Mesodermal cell (in vitro differentiated cells): ENCODE results near the gene MELTF.

Source experiments
- H3K27ac ChIP-seq: 2 replicates; pipeline ENCODE4 v1.7.0; 2013; ENCODE audit warnings: mild to moderate bottlenecking, low read depth, low read length, moderate library complexity; ENCODE audit not compliant: severe bottlenecking
- H3K36me3 ChIP-seq: 2 replicates; pipeline ENCODE4 v1.7.1; 2013; ENCODE audit warnings: mild to moderate bottlenecking, low read length, moderate library complexity; ENCODE audit not compliant: control insufficient read depth, insufficient read depth
- H3K4me1 ChIP-seq: one replicate; pipeline ENCODE4 v1.7.1; 2013; ENCODE audit warnings: mild to moderate bottlenecking, low read length; ENCODE audit not compliant: insufficient read depth, control insufficient read depth, poor library complexity, severe bottlenecking
- H3K4me3 ChIP-seq: 2 replicates; pipeline ENCODE4 v1.7.0; 2013; ENCODE audit warnings: low read length, control low read depth, mild to moderate bottlenecking; ENCODE audit not compliant: insufficient read depth, poor library complexity, severe bottlenecking; ENCODE audit errors: extremely low read depth
- H3K9me3 ChIP-seq: 2 replicates; pipeline ENCODE4 v1.7.1; 2013; ENCODE audit warnings: mild to moderate bottlenecking, low read length, moderate library complexity; ENCODE audit not compliant: control insufficient read depth
- WGBS, 2 experiments: methylation state at CpG; one replicate each; pipeline ENCODE4 v1.1.5; 2013; ENCODE audit warnings: missing lambda C conversion rate in 2 of 2; ENCODE audit not compliant: insufficient coverage in 2 of 2; 5-methylcytosine and 5-hydroxymethylcytosine counted together

Gene MELTF

GRCh38 chr3:196974661-196975060 lies 55.0 kb downstream of the MELTF start:
- Histone ChIP-seq H3K4me1 (no peaks in the 10 kb centered on the region), H3K9me3 (peaks cover 5% of the 10 kb centered on the region), H3K4me3 (no peak overlapping the region), H3K27ac (no peak overlapping the region), H3K36me3 (no peaks in the 10 kb centered on the region)
- WGBS, 2 experiments: 88 to 95% methylated on average over 4 of the region's 5 CpGs

- Histone ChIP-seq H3K36me3 (no peaks in the 10 kb centered on the region), H3K4me1 (peaks cover 6% of the 10 kb centered on the region), H3K27ac (no peak overlapping the region), H3K4me3 (no peak overlapping the region), H3K9me3 (peaks cover 5% of the 10 kb centered on the region)
- 74% methylated on average over 6 of the region's 7 CpGs for whole genome bisulfite sequencing, 2 experiments
Measured at GRCh38 chr3:196971094-196971698, 58.4 kb downstream of the MELTF start.

GRCh38 chr3:196970547-196971093 lies 59.0 kb downstream of the MELTF start:
- Histone ChIP-seq H3K4me3 (no peak overlapping the region), H3K36me3 (no peaks in the 10 kb centered on the region), H3K27ac (no peak overlapping the region), H3K9me3 (peaks cover 5% of the 10 kb centered on the region), H3K4me1 (peaks cover 6% of the 10 kb centered on the region)
- 87% methylated on average over 14 to 15 of the region's 15 CpGs for WGBS, 2 experiments

- Histone ChIP-seq H3K4me1 (peaks cover 6% of the 10 kb centered on the region), H3K36me3 (no peaks in the 10 kb centered on the region), H3K27ac (no peak overlapping the region), H3K4me3 (peak overlapping the region; percentile 58), H3K9me3 (peaks cover 5% of the 10 kb centered on the region)
- WGBS, 2 experiments: 11 to 17% methylated on average over 40 to 72 of the region's 100 CpGs
Measured at GRCh38 chr3:196969660-196970546, 59.7 kb downstream of the MELTF start.

- Histone ChIP-seq H3K27ac (no peak overlapping the region), H3K9me3 (peaks cover 5% of the 10 kb centered on the region), H3K4me1 (peaks cover 6% of the 10 kb centered on the region), H3K4me3 (peak overlapping the region; percentile 58), H3K36me3 (no peaks in the 10 kb centered on the region)
- 1% methylated on average over 58 to 66 of the region's 72 CpGs for WGBS, 2 experiments
Measured at GRCh38 chr3:196969134-196969659, 60.4 kb downstream of the MELTF start.

GRCh38 chr3:196968233-196969133 lies 61.1 kb downstream of the MELTF start, which contains the start of gene PIGZ:
PIGZ (minus strand) TSS chr3:196968833; CDS start chr3:196952031, 16,802 bp downstream.
- Histone ChIP-seq H3K27ac (no peak within 1 kb of the TSS), H3K4me1 (peaks cover 6% of the 10 kb centered on the region), H3K4me3 (peak within 1 kb of the TSS; percentile 58), H3K9me3 (peaks cover 5% of the 10 kb centered on the region), H3K36me3 (no peaks in the 10 kb centered on the region)
- WGBS, 2 experiments: 1 to 2% methylated on average over 66 to 78 of the region's 98 CpGs

- WGBS, 2 experiments: 30 to 32% methylated on average over 27 of the region's 35 CpGs
- Histone ChIP-seq H3K4me3 (peak overlapping the region; percentile 32), H3K36me3 (no peaks in the 10 kb centered on the region), H3K9me3 (peaks cover 5% of the 10 kb centered on the region), H3K27ac (no peak overlapping the region), H3K4me1 (peaks cover 6% of the 10 kb centered on the region)
Measured at GRCh38 chr3:196967412-196968232, 62.0 kb downstream of the MELTF start.

- peaks cover 6% of the 10 kb centered on the region for H3K4me1 ChIP-seq
- 15 to 20% methylated on average over 43 to 45 of the region's 47 CpGs for WGBS, 2 experiments
- H3K9me3 ChIP-seq: peaks cover 5% of the 10 kb centered on the region
- H3K27ac ChIP-seq: no peak overlapping the region
- H3K36me3 ChIP-seq: no peaks in the 10 kb centered on the region
- H3K4me3 ChIP-seq: peak overlapping the region; percentile 2
Measured at GRCh38 chr3:196966526-196967401, 62.9 kb downstream of the MELTF start.

GRCh38 chr3:196965804-196966173 lies 63.8 kb downstream of the MELTF start:
- no peaks in the 10 kb centered on the region for H3K36me3 ChIP-seq
- WGBS, 2 experiments: 80 to 89% methylated on average over 7 to 8 of the region's 10 CpGs
- H3K4me3 ChIP-seq: no peak overlapping the region
- H3K4me1 ChIP-seq: peaks cover 6% of the 10 kb centered on the region
- no peak overlapping the region for H3K27ac ChIP-seq
- H3K9me3 ChIP-seq: no peaks in the 10 kb centered on the region
